A549 (cell line): ENCODE results near the gene C5. TPM values are rescaled to one million over a fixed set of nuclear protein-coding genes. Genes with fewer than 3 reads are reported as not detected.

Experiments used
- ATAC-seq, 2 experiments: fragments of 200-7000 bp in 1 of 2; fragments of >200 bp in 1 of 2; cut with Nextera tagmentation in 1 of 2; cut with Tn5 transposase in 1 of 2; 3 replicates each; pipeline versions ENCODE4 v1.8.0 to v1.9.1; 2018 to 2020; ENCODE audit warnings: mild to moderate bottlenecking in 1 of 2, moderate library complexity in 1 of 2
- CTCF ChIA-PET: fragments of 300-600 bp; sonication (Branson Sonifier 250); formaldehyde crosslinking; extraction: SDS; loops from one replicate; lab custom pipeline; 2021; ENCODE audit warnings: antibody characterized with exemption, inconsistent platforms; lab: Yijun Ruan, JAX
- POLR2A ChIA-PET: fragments of 350-600 bp; formaldehyde crosslinking; extraction: SDS; loops from one replicate; lab custom pipeline; 2021; ENCODE audit warnings: antibody characterized with exemption, inconsistent platforms; lab: Yijun Ruan, JAX
- DNase-seq, 2 experiments: peaks; one replicate each; pipeline versions ENCODE4 v3.0.0 to v3.0.0-alpha.2; 2011 to 2016; ENCODE audit warnings: low read depth in 1 of 2, low spot score in 1 of 2
- FAIRE-seq: peaks from 2 replicates; lab custom pipeline; 2011; peaks lifted over from hg19 to GRCh38; lab: Jason Lieb, UNC
- H3K27ac ChIP-seq, 2 experiments: fragments of >200 bp; sonication (Bioruptor Twin); formaldehyde crosslinking; 3 replicates each; pipeline ENCODE4 v1.5.1; 2016 to 2017
- H3K4me1 ChIP-seq: fragments of >200 bp; sonication (Bioruptor Twin); formaldehyde crosslinking; 3 replicates; pipeline ENCODE4 v1.6.1; 2016
- H3K4me2 ChIP-seq: fragments of >200 bp; sonication (Bioruptor Twin); formaldehyde crosslinking; 3 replicates; pipeline ENCODE4 v1.6.1; 2016
- H3K4me3 ChIP-seq: fragments of >200 bp; sonication (Bioruptor Twin); formaldehyde crosslinking; 3 replicates; pipeline ENCODE4 v1.5.1; 2016
- H3K9me3 ChIP-seq: fragments of >200 bp; sonication (Bioruptor Twin); formaldehyde crosslinking; 3 replicates; pipeline ENCODE4 v1.6.1; 2016
- CEBPB ChIP-seq, 2 experiments: fragments of >200 bp in 1 of 2; sonication (Bioruptor Twin) in 1 of 2; formaldehyde crosslinking in 1 of 2; IDR thresholded peaks; 2 replicates each; pipeline ENCODE4 v1.6.1; 2012 to 2016
- EHMT2 ChIP-seq: fragments of 200-600 bp; sonication (generic); IDR thresholded peaks from 2 replicates; pipeline ENCODE4 v1.6.1; 2016; ENCODE audit warnings: antibody characterized with exemption, low read depth, mild to moderate bottlenecking, moderate library complexity
- ESRRA ChIP-seq: fragments of 150-350 bp; IDR thresholded peaks from 2 replicates; pipeline ENCODE4 v1.6.1; 2014; ENCODE audit warnings: mild to moderate bottlenecking, low read length, borderline replicate concordance
- FOSB ChIP-seq: fragments of 250-450 bp; sonication (Bioruptor Pico); IDR thresholded peaks from 2 replicates; pipeline ENCODE4 v1.5.0; 2020; ENCODE audit warnings: mild to moderate bottlenecking, moderate library complexity
- HDAC2 ChIP-seq: fragments of 200-600 bp; sonication (generic); IDR thresholded peaks from 2 replicates; pipeline ENCODE4 v1.6.1; 2016
- HOXA7 ChIP-seq: fragments of 250-450 bp; sonication (Bioruptor Pico); IDR thresholded peaks from 2 replicates; pipeline ENCODE4 v1.5.0; 2020; ENCODE audit warnings: mild to moderate bottlenecking, moderate library complexity
- HOXB13 ChIP-seq: fragments of 250-450 bp; sonication (Bioruptor Pico); IDR thresholded peaks from 2 replicates; pipeline ENCODE4 v1.5.0; 2020; ENCODE audit warnings: low read depth, mild to moderate bottlenecking, moderate library complexity
- JUN ChIP-seq, 2 experiments: fragments of >200 bp; sonication (Bioruptor Twin); formaldehyde crosslinking; IDR thresholded peaks; 2 replicates in 1 of 2; 3 replicates in 1 of 2; pipeline ENCODE4 v1.6.1; 2016 to 2017
- KDM1A ChIP-seq: fragments of 200-600 bp; sonication (generic); IDR thresholded peaks from 2 replicates; pipeline ENCODE4 v1.6.1; 2016; ENCODE audit warnings: low read depth, mild to moderate bottlenecking
- MAFK ChIP-seq: fragments of 450-650 bp; IDR thresholded peaks from 2 replicates; pipeline ENCODE4 v1.6.1; 2014; ENCODE audit not compliant: partially characterized antibody
- MYC ChIP-seq: IDR thresholded peaks from 2 replicates; pipeline ENCODE4 v1.6.1; 2012; ENCODE audit warnings: mild to moderate bottlenecking, inconsistent platforms, low read length, improper control_type of control experiment, borderline replicate concordance
- NFE2L2 ChIP-seq: fragments of 150-350 bp; conservative IDR thresholded peaks from 2 replicates; pipeline ENCODE4 v1.6.1; 2014; ENCODE audit warnings: low read length
- POLR2A ChIP-seq: IDR thresholded peaks from 2 replicates; pipeline ENCODE4 v1.6.1; 2012; ENCODE audit warnings: mild to moderate bottlenecking, low read length
- RAD21 ChIP-seq, 2 experiments: fragments of >200 bp in 1 of 2; sonication (Bioruptor Twin) in 1 of 2; formaldehyde crosslinking in 1 of 2; IDR thresholded peaks in 1 of 2; conservative IDR thresholded peaks in 1 of 2; 2 replicates in 1 of 2; 3 replicates in 1 of 2; pipeline ENCODE4 v1.6.1; 2012 to 2018; ENCODE audit warnings: inconsistent platforms in 1 of 2
- RARB ChIP-seq: fragments of 250-450 bp; sonication (Bioruptor Pico); IDR thresholded peaks from 2 replicates; pipeline ENCODE4 v1.8.0; 2021; ENCODE audit warnings: mild to moderate bottlenecking, moderate library complexity
- RFX5 ChIP-seq: fragments of 450-650 bp; IDR thresholded peaks from 2 replicates; pipeline ENCODE4 v1.7.1; 2014; ENCODE audit warnings: antibody characterized with exemption, mild to moderate bottlenecking, moderate library complexity
- SMC3 ChIP-seq: fragments of >200 bp; sonication (Bioruptor Twin); formaldehyde crosslinking; IDR thresholded peaks from 3 replicates; pipeline ENCODE4 v1.6.1; 2018; ENCODE audit warnings: inconsistent platforms
- SREBF2 ChIP-seq: fragments of 450-650 bp; IDR thresholded peaks from 2 replicates; pipeline ENCODE4 v1.6.1; 2014; ENCODE audit warnings: mild to moderate bottlenecking, moderate library complexity
- TP53 ChIP-seq: fragments of 250-450 bp; sonication (Bioruptor Pico); IDR thresholded peaks from 2 replicates; pipeline ENCODE4 v1.5.0; 2021; ENCODE audit warnings: mild to moderate bottlenecking, moderate library complexity
- ZNF302 ChIP-seq: fragments of 250-450 bp; sonication (Bioruptor Pico); IDR thresholded peaks from 2 replicates; pipeline ENCODE4 v1.9.0; 2021; ENCODE audit warnings: inconsistent platforms, mild to moderate bottlenecking, moderate library complexity
- ZSCAN20 ChIP-seq: fragments of 250-450 bp; sonication (Bioruptor Pico); IDR thresholded peaks from 2 replicates; pipeline ENCODE4 v1.8.0; 2022; ENCODE audit warnings: mild to moderate bottlenecking, moderate library complexity
- WGBS: methylation state at CpG from one replicate; pipeline ENCODE4 v1.1.6; 2017; ENCODE audit errors: missing lambda C conversion rate; 5-methylcytosine and 5-hydroxymethylcytosine counted together
- polyA plus RNA-seq, 4 experiments: library from polyadenylated mRNA; depleted of rRNA in 3 of 4; stranded (reverse); fragments of >200 nt; fragmentation: RNase III in 1 of 4; extraction: RNeasy Plus Mini Kit Qiagen cat#74134 plus additional on column Dnase treatment in 1 of 4; gene quantifications; 2 replicates in 3 of 4; 3 replicates in 1 of 4; pipeline ENCODE4 v1.2.3, GENCODE V29; 2011 to 2017
- TF ChIP-seq, protein P1 (sequence below): fragments of >200 bp; sonication (Bioruptor Twin); formaldehyde crosslinking; IDR thresholded peaks from 2 replicates; pipeline ENCODE4 v1.6.1; 2016
- TF ChIP-seq, protein P2 (sequence below): IDR thresholded peaks from 2 replicates; pipeline ENCODE4 v1.6.1; 2012
- TF ChIP-seq, protein P3 (sequence below): IDR thresholded peaks from 2 replicates; pipeline ENCODE4 v1.6.1; 2012
- TF ChIP-seq, protein P4 (sequence below): fragments of 200-600 bp; sonication (generic); IDR thresholded peaks from 2 replicates; pipeline ENCODE4 v1.6.1; 2016; ENCODE audit warnings: antibody characterized with exemption, mild to moderate bottlenecking, moderate library complexity

Gene C5
- polyA plus RNA-seq, 2 of the 4 experiments (the other 2 are of a cell fraction) = 17.1 to 115 TPM

GRCh38 chr9:120940573-120940972, 109.5 kb downstream of the C5 start:
- FAIRE-seq (no peak), DNase-seq (no peak), ATAC-seq (no peak)
- H3K9me3 ChIP-seq = no peaks in the 10 kb centered on the region
- peak overlapping the region; percentile 61 for H3K4me2 ChIP-seq
- CTCF ChIA-PET = interaction anchor here (0.7 to 3.0 kb wide), 4 partner anchors 20 to 185 kb away, joined by 3 to 12 read pairs (median 8); no protein-coding TSS in a partner anchor
- 78% methylated on average over 10 of the region's 10 CpGs for WGBS
- H3K4me1 ChIP-seq = peaks cover 54% of the 10 kb centered on the region
- POLR2A ChIA-PET = no interaction called here
- H3K4me3 ChIP-seq = no peak overlapping the region
- TF ChIP-seq MYC (no peak), RAD21 (conservative IDR thresholded peaks at IDR 0.05 in 1 of 2, IDR thresholded peaks at IDR 0.05 in 1 of 2) (no peak), HDAC2 (no peak)
- TF ChIP-seq, all 56 proteins: peak for 0
- H3K27ac ChIP-seq = peak overlapping the region; percentile 46 to 56; a peak in 2 of 6 replicates

- Histone ChIP-seq H3K9me3 (no peaks in the 10 kb centered on the region), H3K27ac (no peak overlapping the region), H3K4me2 (no peak overlapping the region), H3K4me1 (peaks cover 68% of the 10 kb centered on the region), H3K4me3 (no peak overlapping the region)
- ATAC-seq = no peak
- CTCF ChIA-PET = interaction anchor here (0.6 to 7.5 kb wide), 7 partner anchors 15 to 183 kb away, joined by 3 to 66 read pairs (median 7); partner anchors contain the start of gene TRAF1
- WGBS = 95% methylated on average over 3 of the region's 3 CpGs
- DNase-seq = no peak
- TF ChIP-seq RAD21 (conservative IDR thresholded peaks at IDR 0.05 in 1 of 2, IDR thresholded peaks at IDR 0.05 in 1 of 2) (no peak), MAFK (no peak), HOXB13 (no peak), EHMT2 (no peak), FOSB (no peak), RARB (CRISPR knock-in tag) (no peak), KDM1A (no peak), ZNF302 (CRISPR knock-in tag) (no peak), SREBF2 (no peak), CEBPB (IDR thresholded peaks at IDR 0.05) (no peak), ZSCAN20 (CRISPR knock-in tag) (no peak), POLR2A (no peak), NFE2L2 (no peak)
- TF ChIP-seq, protein P1, sequence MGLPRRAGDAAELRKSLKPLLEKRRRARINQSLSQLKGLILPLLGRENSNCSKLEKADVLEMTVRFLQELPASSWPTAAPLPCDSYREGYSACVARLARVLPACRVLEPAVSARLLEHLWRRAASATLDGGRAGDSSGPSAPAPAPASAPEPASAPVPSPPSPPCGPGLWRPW = no peak
- TF ChIP-seq, protein P2, sequence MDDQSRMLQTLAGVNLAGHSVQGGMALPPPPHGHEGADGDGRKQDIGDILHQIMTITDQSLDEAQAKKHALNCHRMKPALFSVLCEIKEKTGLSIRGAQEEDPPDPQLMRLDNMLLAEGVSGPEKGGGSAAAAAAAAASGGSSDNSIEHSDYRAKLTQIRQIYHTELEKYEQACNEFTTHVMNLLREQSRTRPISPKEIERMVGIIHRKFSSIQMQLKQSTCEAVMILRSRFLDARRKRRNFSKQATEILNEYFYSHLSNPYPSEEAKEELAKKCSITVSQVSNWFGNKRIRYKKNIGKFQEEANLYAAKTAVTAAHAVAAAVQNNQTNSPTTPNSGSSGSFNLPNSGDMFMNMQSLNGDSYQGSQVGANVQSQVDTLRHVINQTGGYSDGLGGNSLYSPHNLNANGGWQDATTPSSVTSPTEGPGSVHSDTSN = no peak
- POLR2A ChIA-PET = no interaction called here
- FAIRE-seq = no peak
Observed at GRCh38 chr9:120938851-120939250, 111.2 kb downstream of the C5 start.

- POLR2A ChIA-PET = no interaction called here
- no peak for ATAC-seq
- CTCF ChIA-PET = interaction anchor here (0.8 to 7.5 kb wide), 28 partner anchors 9 to 182 kb away, joined by 3 to 66 read pairs (median 6); partner anchors contain the start of gene TRAF1
Observed at GRCh38 chr9:120937596-120937995, 112.5 kb downstream of the C5 start.

More at GRCh38 chr9:120937596-120937995, 112.5 kb downstream of the C5 start:
- WGBS = 61% methylated on average over 1 of the region's 1 CpG
- FAIRE-seq (no peak), DNase-seq (no peak)
- Histone ChIP-seq H3K27ac (peak overlapping the region; percentile 2 to 27; a peak in 2 of 6 replicates), H3K9me3 (no peaks in the 10 kb centered on the region), H3K4me3 (no peak overlapping the region), H3K4me1 (peaks cover 59% of the 10 kb centered on the region), H3K4me2 (no peak overlapping the region)
- TF ChIP-seq RFX5 (no peak), HOXA7 (CRISPR knock-in tag) (no peak), RARB (CRISPR knock-in tag) (no peak), JUN (IDR thresholded peaks at IDR 0.05) (no peak), SREBF2 (no peak), FOSB (no peak), ESRRA (no peak), SMC3 (no peak), TP53 (CRISPR knock-in tag) (no peak)
- TF ChIP-seq, protein P3, sequence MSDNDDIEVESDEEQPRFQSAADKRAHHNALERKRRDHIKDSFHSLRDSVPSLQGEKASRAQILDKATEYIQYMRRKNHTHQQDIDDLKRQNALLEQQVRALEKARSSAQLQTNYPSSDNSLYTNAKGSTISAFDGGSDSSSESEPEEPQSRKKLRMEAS = no peak
- TF ChIP-seq, protein P4, sequence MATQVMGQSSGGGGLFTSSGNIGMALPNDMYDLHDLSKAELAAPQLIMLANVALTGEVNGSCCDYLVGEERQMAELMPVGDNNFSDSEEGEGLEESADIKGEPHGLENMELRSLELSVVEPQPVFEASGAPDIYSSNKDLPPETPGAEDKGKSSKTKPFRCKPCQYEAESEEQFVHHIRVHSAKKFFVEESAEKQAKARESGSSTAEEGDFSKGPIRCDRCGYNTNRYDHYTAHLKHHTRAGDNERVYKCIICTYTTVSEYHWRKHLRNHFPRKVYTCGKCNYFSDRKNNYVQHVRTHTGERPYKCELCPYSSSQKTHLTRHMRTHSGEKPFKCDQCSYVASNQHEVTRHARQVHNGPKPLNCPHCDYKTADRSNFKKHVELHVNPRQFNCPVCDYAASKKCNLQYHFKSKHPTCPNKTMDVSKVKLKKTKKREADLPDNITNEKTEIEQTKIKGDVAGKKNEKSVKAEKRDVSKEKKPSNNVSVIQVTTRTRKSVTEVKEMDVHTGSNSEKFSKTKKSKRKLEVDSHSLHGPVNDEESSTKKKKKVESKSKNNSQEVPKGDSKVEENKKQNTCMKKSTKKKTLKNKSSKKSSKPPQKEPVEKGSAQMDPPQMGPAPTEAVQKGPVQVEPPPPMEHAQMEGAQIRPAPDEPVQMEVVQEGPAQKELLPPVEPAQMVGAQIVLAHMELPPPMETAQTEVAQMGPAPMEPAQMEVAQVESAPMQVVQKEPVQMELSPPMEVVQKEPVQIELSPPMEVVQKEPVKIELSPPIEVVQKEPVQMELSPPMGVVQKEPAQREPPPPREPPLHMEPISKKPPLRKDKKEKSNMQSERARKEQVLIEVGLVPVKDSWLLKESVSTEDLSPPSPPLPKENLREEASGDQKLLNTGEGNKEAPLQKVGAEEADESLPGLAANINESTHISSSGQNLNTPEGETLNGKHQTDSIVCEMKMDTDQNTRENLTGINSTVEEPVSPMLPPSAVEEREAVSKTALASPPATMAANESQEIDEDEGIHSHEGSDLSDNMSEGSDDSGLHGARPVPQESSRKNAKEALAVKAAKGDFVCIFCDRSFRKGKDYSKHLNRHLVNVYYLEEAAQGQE = no peak
